HUES64 (cell line): Measurements from ENCODE around the gene FAM53A.

Source experiments
- H3K27ac ChIP-seq: 2 replicates; pipeline ENCODE4 v1.7.0; 2013; ENCODE audit warnings: low read depth, low read length, inconsistent platforms
- H3K27me3 ChIP-seq: 2 replicates; pipeline ENCODE4 v1.6.1; 2013; ENCODE audit warnings: mild to moderate bottlenecking, low read length; ENCODE audit not compliant: insufficient read depth
- H3K36me3 ChIP-seq: 2 replicates; pipeline ENCODE4 v1.6.1; 2013; ENCODE audit warnings: mild to moderate bottlenecking, low read length; ENCODE audit not compliant: insufficient read depth
- H3K4me1 ChIP-seq: 2 replicates; pipeline ENCODE4 v1.6.1; 2013; ENCODE audit warnings: mild to moderate bottlenecking, low read length, moderate library complexity; ENCODE audit not compliant: insufficient read depth
- H3K4me3 ChIP-seq: 2 replicates; pipeline ENCODE4 v1.5.1; 2013; ENCODE audit warnings: mild to moderate bottlenecking, low read length, moderate library complexity
- H3K9ac ChIP-seq: 2 replicates; pipeline ENCODE4 v1.6.1; 2013; ENCODE audit warnings: mild to moderate bottlenecking, low read depth, low read length
- H3K9me3 ChIP-seq: 2 replicates; pipeline ENCODE4 v1.6.1; 2013; ENCODE audit warnings: low read depth, low read length; ENCODE audit not compliant: insufficient read depth
- WGBS: fragments of 150-250, 120-280 bp; methylation state at CpG from one replicate; pipeline ENCODE4 v1.1.7; 2013; ENCODE audit warnings: missing lambda C conversion rate; 5-methylcytosine and 5-hydroxymethylcytosine counted together

FAM53A gene

GRCh38 chr4:1666391-1666790, 17.7 kb downstream of the FAM53A start:
- no peak overlapping the region for H3K4me3 ChIP-seq
- H3K9ac ChIP-seq = no peak overlapping the region
- no peaks in the 10 kb centered on the region for H3K4me1 ChIP-seq
- no peak overlapping the region for H3K27ac ChIP-seq
- H3K9me3 ChIP-seq = no peaks in the 10 kb centered on the region
- no peaks in the 10 kb centered on the region for H3K27me3 ChIP-seq
- 85% methylated on average over 12 of the region's 12 CpGs for WGBS
- no peaks in the 10 kb centered on the region for H3K36me3 ChIP-seq

- Histone ChIP-seq H3K4me1 (no peaks in the 10 kb centered on the region), H3K9me3 (no peaks in the 10 kb centered on the region), H3K27me3 (no peaks in the 10 kb centered on the region), H3K4me3 (no peak overlapping the region), H3K36me3 (no peaks in the 10 kb centered on the region), H3K9ac (no peak overlapping the region), H3K27ac (no peak overlapping the region)
- 95% methylated on average over 8 of the region's 8 CpGs for WGBS
Observed at GRCh38 chr4:1664141-1664540, 20.0 kb downstream of the FAM53A start.

GRCh38 chr4:1663549-1663948, 20.6 kb downstream of the FAM53A start:
- 97% methylated on average over 5 of the region's 5 CpGs for WGBS
- no peak overlapping the region for H3K4me3 ChIP-seq
- H3K27ac ChIP-seq = no peak overlapping the region
- no peaks in the 10 kb centered on the region for H3K27me3 ChIP-seq
- no peaks in the 10 kb centered on the region for H3K36me3 ChIP-seq
- no peaks in the 10 kb centered on the region for H3K4me1 ChIP-seq
- H3K9me3 ChIP-seq = no peaks in the 10 kb centered on the region
- no peak overlapping the region for H3K9ac ChIP-seq

GRCh38 chr4:1661695-1662094, 22.4 kb downstream of the FAM53A start:
- Histone ChIP-seq H3K27ac (no peak overlapping the region), H3K36me3 (no peaks in the 10 kb centered on the region), H3K27me3 (no peaks in the 10 kb centered on the region), H3K9ac (no peak overlapping the region), H3K4me3 (no peak overlapping the region), H3K4me1 (no peaks in the 10 kb centered on the region), H3K9me3 (no peaks in the 10 kb centered on the region)
- WGBS = 89% methylated on average over 14 of the region's 14 CpGs

GRCh38 chr4:1660948-1661677, 23.0 kb downstream of the FAM53A start:
- H3K4me3 ChIP-seq = no peak overlapping the region

GRCh38 chr4:1659104-1660043, 24.7 kb downstream of the FAM53A start:
- no peak overlapping the region for H3K27ac ChIP-seq
- H3K4me1 ChIP-seq = no peaks in the 10 kb centered on the region
- no peaks in the 10 kb centered on the region for H3K9me3 ChIP-seq
- H3K27me3 ChIP-seq = no peaks in the 10 kb centered on the region
- 86% methylated on average over 39 of the region's 39 CpGs for WGBS
- H3K9ac ChIP-seq = no peak overlapping the region
- H3K36me3 ChIP-seq = no peaks in the 10 kb centered on the region
- H3K4me3 ChIP-seq = no peak overlapping the region

More at GRCh38 chr4:1660948-1661677, 23.0 kb downstream of the FAM53A start:
- Histone ChIP-seq H3K27ac (no peak overlapping the region), H3K36me3 (no peaks in the 10 kb centered on the region), H3K27me3 (no peaks in the 10 kb centered on the region), H3K4me1 (no peaks in the 10 kb centered on the region), H3K9ac (no peak overlapping the region), H3K9me3 (no peaks in the 10 kb centered on the region)
- WGBS = 90% methylated on average over 25 of the region's 25 CpGs

GRCh38 chr4:1658581-1658980, 25.5 kb downstream of the FAM53A start:
- no peaks in the 10 kb centered on the region for H3K9me3 ChIP-seq
- WGBS = 95% methylated on average over 12 of the region's 12 CpGs
- no peak overlapping the region for H3K27ac ChIP-seq
- no peaks in the 10 kb centered on the region for H3K27me3 ChIP-seq
- H3K4me1 ChIP-seq = no peaks in the 10 kb centered on the region
- no peaks in the 10 kb centered on the region for H3K36me3 ChIP-seq
- H3K9ac ChIP-seq = no peak overlapping the region
- no peak overlapping the region for H3K4me3 ChIP-seq

GRCh38 chr4:1658146-1658545, 26.0 kb downstream of the FAM53A start:
- Histone ChIP-seq H3K36me3 (no peaks in the 10 kb centered on the region), H3K4me1 (no peaks in the 10 kb centered on the region), H3K27me3 (no peaks in the 10 kb centered on the region), H3K4me3 (no peak overlapping the region), H3K27ac (no peak overlapping the region), H3K9ac (no peak overlapping the region), H3K9me3 (no peaks in the 10 kb centered on the region)
- 94% methylated on average over 12 of the region's 12 CpGs for WGBS

- H3K4me3 ChIP-seq = no peak overlapping the region
- H3K27me3 ChIP-seq = no peaks in the 10 kb centered on the region
- no peak overlapping the region for H3K9ac ChIP-seq
- H3K36me3 ChIP-seq = no peaks in the 10 kb centered on the region
- H3K4me1 ChIP-seq = no peaks in the 10 kb centered on the region
- H3K27ac ChIP-seq = no peak overlapping the region
- 94% methylated on average over 19 of the region's 19 CpGs for WGBS
- no peaks in the 10 kb centered on the region for H3K9me3 ChIP-seq
Observed at GRCh38 chr4:1656986-1657385, 27.1 kb downstream of the FAM53A start.

GRCh38 chr4:1656132-1656531, 28.0 kb downstream of the FAM53A start:
- Histone ChIP-seq H3K4me3 (no peak overlapping the region), H3K4me1 (no peaks in the 10 kb centered on the region), H3K36me3 (no peaks in the 10 kb centered on the region), H3K27me3 (no peaks in the 10 kb centered on the region), H3K9ac (no peak overlapping the region), H3K27ac (no peak overlapping the region), H3K9me3 (no peaks in the 10 kb centered on the region)
- 93% methylated on average over 5 of the region's 5 CpGs for WGBS

GRCh38 chr4:1655676-1656075, 28.4 kb downstream of the FAM53A start:
- Histone ChIP-seq H3K36me3 (no peaks in the 10 kb centered on the region), H3K27me3 (no peaks in the 10 kb centered on the region), H3K9ac (no peak overlapping the region), H3K4me3 (no peak overlapping the region), H3K27ac (no peak overlapping the region), H3K9me3 (no peaks in the 10 kb centered on the region), H3K4me1 (no peaks in the 10 kb centered on the region)
- WGBS = 93% methylated on average over 18 of the region's 18 CpGs
